Urinary bladder (tissue), 4 donors: ENCODE results near the gene TNFRSF11A. TPM values are rescaled to one million over a fixed set of nuclear protein-coding genes. Genes with fewer than 3 reads are reported as not detected.
A peak's percentile ranks its signal among the peaks of the same experiment; 100 is the strongest.

Experiments used
- DNase-seq: peaks from one replicate; pipeline ENCODE4 v3.0.0-alpha.2; 2015; ENCODE audit errors: extremely low spot score
- H3K27ac ChIP-seq: one replicate; pipeline ENCODE4 v1.5.1; 2013; ENCODE audit warnings: low read depth, mild to moderate bottlenecking, moderate library complexity
- H3K36me3 ChIP-seq: one replicate; pipeline ENCODE4 v1.6.1; 2013; ENCODE audit warnings: mild to moderate bottlenecking, moderate library complexity; ENCODE audit not compliant: insufficient read depth
- H3K4me1 ChIP-seq: one replicate; pipeline ENCODE4 v1.6.1; 2013; ENCODE audit warnings: mild to moderate bottlenecking, moderate library complexity; ENCODE audit not compliant: insufficient read depth
- H3K4me3 ChIP-seq: one replicate; pipeline ENCODE4 v1.5.1; 2013; ENCODE audit warnings: low read depth, low read length
- WGBS: extraction: QIAGEN DNeasy Blood & Tissue Kit; methylation state at CpG from one replicate; pipeline ENCODE4 v1.1.7; 2013; 5-methylcytosine and 5-hydroxymethylcytosine counted together
- polyA plus RNA-seq: library from polyadenylated mRNA; stranded (reverse); fragments of 200-250 nt; gene quantifications from one replicate; pipeline ENCODE4 v1.2.3, GENCODE V29; 2013
- total RNA-seq: library from RNA; depleted of rRNA; stranded (reverse); fragments of >200 nt; gene quantifications from one replicate; pipeline ENCODE4 v1.2.3, GENCODE V29; 2014
- donor health status: healthy with polysubstance abuse.
- donor health status: healthy.

The TNFRSF11A gene
- total and polyA plus RNA-seq, 2 donors, result 1.6 to 11.1 TPM

GRCh38 chr18:62386601-62387000 lies 61.5 kb downstream of the TNFRSF11A start:
- no peaks in the 10 kb centered on the region for H3K4me1 ChIP-seq
- no peak for DNase-seq
- 35% methylated on average over 4 of the region's 4 CpGs for WGBS

GRCh38 chr18:62387257-62387656 lies 62.1 kb downstream of the TNFRSF11A start:
- no peaks in the 10 kb centered on the region for H3K4me1 ChIP-seq
- 33% methylated on average over 2 of the region's 2 CpGs for WGBS
- no peak overlapping the region for H3K4me3 ChIP-seq
- H3K27ac ChIP-seq, result no peak overlapping the region
- DNase-seq, result no peak
- H3K36me3 ChIP-seq, result no peaks in the 10 kb centered on the region

More at GRCh38 chr18:62386601-62387000, 61.5 kb downstream of the TNFRSF11A start:
- H3K4me3 ChIP-seq, result no peak overlapping the region
- no peaks in the 10 kb centered on the region for H3K36me3 ChIP-seq
- H3K27ac ChIP-seq, result no peak overlapping the region

- WGBS, result 85% methylated on average over 16 of the region's 16 CpGs
- H3K36me3 ChIP-seq, result no peaks in the 10 kb centered on the region
- H3K27ac ChIP-seq, result no peak overlapping the region
- no peak overlapping the region for H3K4me3 ChIP-seq
- DNase-seq, result peak; percentile 7
- no peaks in the 10 kb centered on the region for H3K4me1 ChIP-seq
These were observed 64.0 kb downstream of the TNFRSF11A start for GRCh38 chr18:62388855-62389760.

- H3K27ac ChIP-seq, result no peak overlapping the region
- 83% methylated on average over 11 of the region's 11 CpGs for WGBS
- H3K4me1 ChIP-seq, result no peaks in the 10 kb centered on the region
- H3K36me3 ChIP-seq, result no peaks in the 10 kb centered on the region
- no peak for DNase-seq
- H3K4me3 ChIP-seq, result no peak overlapping the region
These were observed 64.8 kb downstream of the TNFRSF11A start for GRCh38 chr18:62389761-62390481.

- Histone ChIP-seq H3K4me1 (no peaks in the 10 kb centered on the region), H3K27ac (no peak overlapping the region), H3K4me3 (no peak overlapping the region), H3K36me3 (no peaks in the 10 kb centered on the region)
- 91% methylated on average over 15 of the region's 15 CpGs for WGBS
- no peak for DNase-seq
These were observed 69.1 kb downstream of the TNFRSF11A start for GRCh38 chr18:62394006-62394763.

- Histone ChIP-seq H3K36me3 (no peaks in the 10 kb centered on the region), H3K4me1 (no peaks in the 10 kb centered on the region), H3K27ac (no peak overlapping the region), H3K4me3 (no peak overlapping the region)
- DNase-seq, result no peak
- WGBS, result 89% methylated on average over 3 of the region's 3 CpGs
These were observed 71.3 kb downstream of the TNFRSF11A start for GRCh38 chr18:62396381-62396780.

- Histone ChIP-seq H3K36me3 (no peaks in the 10 kb centered on the region), H3K4me3 (no peak overlapping the region), H3K4me1 (no peaks in the 10 kb centered on the region), H3K27ac (no peak overlapping the region)
- WGBS, result 49% methylated on average over 3 of the region's 3 CpGs
- no peak for DNase-seq
These were observed 71.9 kb downstream of the TNFRSF11A start for GRCh38 chr18:62396967-62397366.

GRCh38 chr18:62398291-62398690 lies 73.2 kb downstream of the TNFRSF11A start:
- 90% methylated on average over 6 of the region's 6 CpGs for WGBS

GRCh38 chr18:62399276-62399675 lies 74.2 kb downstream of the TNFRSF11A start:
- H3K36me3 ChIP-seq, result no peaks in the 10 kb centered on the region
- H3K27ac ChIP-seq, result no peak overlapping the region
- no peaks in the 10 kb centered on the region for H3K4me1 ChIP-seq
- H3K4me3 ChIP-seq, result no peak overlapping the region
- WGBS, result 75% methylated on average over 3 of the region's 3 CpGs
- DNase-seq, result no peak

More at GRCh38 chr18:62398291-62398690, 73.2 kb downstream of the TNFRSF11A start:
- Histone ChIP-seq H3K36me3 (no peaks in the 10 kb centered on the region), H3K4me3 (no peak overlapping the region), H3K4me1 (no peaks in the 10 kb centered on the region), H3K27ac (no peak overlapping the region)
- no peak for DNase-seq

GRCh38 chr18:62399781-62400308 lies 74.7 kb downstream of the TNFRSF11A start:
- H3K36me3 ChIP-seq, result no peaks in the 10 kb centered on the region
- no peak overlapping the region for H3K27ac ChIP-seq
- H3K4me1 ChIP-seq, result no peaks in the 10 kb centered on the region
- WGBS, result 23% methylated on average over 4 of the region's 4 CpGs
- DNase-seq, result no peak
- H3K4me3 ChIP-seq, result no peak overlapping the region

GRCh38 chr18:62400916-62401315 lies 75.8 kb downstream of the TNFRSF11A start:
- no peaks in the 10 kb centered on the region for H3K4me1 ChIP-seq
- 61% methylated on average over 3 of the region's 3 CpGs for WGBS

GRCh38 chr18:62402342-62402948 lies 77.3 kb downstream of the TNFRSF11A start:
- 92% methylated on average over 6 of the region's 6 CpGs for WGBS
- H3K4me3 ChIP-seq, result no peak overlapping the region
- DNase-seq, result no peak
- H3K27ac ChIP-seq, result no peak overlapping the region
- H3K36me3 ChIP-seq, result no peaks in the 10 kb centered on the region
- H3K4me1 ChIP-seq, result no peaks in the 10 kb centered on the region

More at GRCh38 chr18:62400916-62401315, 75.8 kb downstream of the TNFRSF11A start:
- Histone ChIP-seq H3K36me3 (no peaks in the 10 kb centered on the region), H3K27ac (no peak overlapping the region), H3K4me3 (no peak overlapping the region)
- no peak for DNase-seq

- 89% methylated on average over 3 of the region's 3 CpGs for WGBS
- H3K4me3 ChIP-seq, result no peak overlapping the region
- no peaks in the 10 kb centered on the region for H3K4me1 ChIP-seq
- no peaks in the 10 kb centered on the region for H3K36me3 ChIP-seq
- H3K27ac ChIP-seq, result no peak overlapping the region
- DNase-seq, result no peak
These were observed 78.0 kb downstream of the TNFRSF11A start for GRCh38 chr18:62403120-62403519.
